Stimulated activated CD4-positive, alpha-beta T cell treated with anti-CD3 and anti-CD28 coated beads, TNF-alpha, amount 100 ng/mL, for 24 hours (primary cell): Measurements from ENCODE around the gene ZNF749.
A peak's percentile ranks its signal among the peaks of the same experiment; 100 is the strongest.

Source experiments
- DNase-seq, 3 experiments: peaks; one replicate each; pipeline ENCODE4 v3.0.0-alpha.2; 2020; ENCODE audit warnings: low read depth in 3 of 3

ZNF749 gene

DNA sequence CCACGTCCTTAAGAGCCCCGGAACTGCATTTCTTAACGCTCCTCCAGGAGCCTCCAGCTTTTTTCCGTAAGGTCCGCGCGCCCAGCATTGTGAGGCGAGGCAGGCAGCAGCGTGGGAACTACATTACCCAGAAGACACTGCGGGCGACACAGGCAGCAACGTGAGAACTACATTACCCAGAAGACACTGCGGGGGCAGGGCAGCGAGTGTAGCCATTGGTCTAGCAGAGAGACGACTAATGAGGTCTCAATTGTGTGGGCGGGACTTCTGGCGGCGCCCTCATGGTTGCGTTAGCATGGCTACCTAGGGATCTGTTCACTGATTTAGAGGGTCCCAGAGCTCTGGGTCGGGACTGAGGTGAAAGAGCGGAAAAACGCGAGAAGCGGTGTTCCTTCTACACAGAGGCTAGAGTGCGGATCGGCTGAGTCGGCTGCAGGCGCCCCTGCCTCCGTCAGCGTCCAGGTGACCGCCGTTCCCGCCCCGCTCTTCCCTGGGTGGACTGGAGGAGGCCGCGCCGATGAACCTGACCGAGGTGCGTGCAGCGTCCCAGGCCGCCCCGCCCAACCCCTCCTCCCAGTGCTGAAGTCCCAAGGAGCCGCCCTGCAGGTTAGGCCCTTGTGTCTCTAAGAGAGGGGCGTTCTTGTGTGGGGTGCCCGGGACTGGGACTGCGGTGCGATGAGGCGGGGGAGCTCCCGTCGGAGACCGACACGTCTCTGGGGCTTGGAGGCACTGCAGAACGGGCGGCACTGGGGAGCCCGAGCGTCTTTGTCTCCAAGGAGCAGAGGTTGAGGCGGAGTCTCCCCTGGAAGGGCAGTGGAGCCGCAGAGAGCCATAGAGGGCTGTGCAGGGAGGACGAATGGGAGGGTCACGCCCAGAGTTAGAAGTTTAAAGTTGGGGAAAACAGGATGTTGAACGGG is at the start of gene ZNF749:
Gene ZNF749, plus strand, starts transcription at position 264 of the 917 bp plus-strand sequence. Its CDS starts 254 bp downstream, at position 518.
- DNase-seq = peak; percentile 90 to 99 (median 94)

DNA sequence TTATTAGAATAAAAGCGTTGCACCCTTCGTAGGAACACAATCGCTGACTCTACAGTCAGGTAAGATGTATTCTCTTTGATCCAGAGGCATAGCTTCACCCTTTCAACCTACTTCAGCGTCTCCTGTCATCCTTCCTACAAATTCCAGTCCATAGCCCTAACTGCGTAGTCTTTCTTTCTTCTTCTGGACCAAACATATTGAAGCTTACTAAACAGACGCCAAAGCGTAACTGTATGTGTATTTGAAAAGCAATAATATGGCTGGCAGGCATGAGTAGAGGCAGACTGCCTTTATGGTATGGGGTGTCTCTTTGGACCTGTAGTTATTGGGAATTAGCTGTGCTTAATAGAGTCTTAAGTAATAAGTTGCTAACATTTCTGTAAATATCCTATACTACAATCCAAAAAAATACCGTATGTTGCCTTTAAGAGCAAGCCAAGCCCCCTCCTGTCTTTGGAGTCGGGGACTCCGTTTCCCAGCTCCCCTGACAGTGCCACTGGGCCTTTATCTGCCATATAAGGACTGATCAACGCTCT is 45.9 kb upstream of the ZNF749 start:
- no peak for DNase-seq

DNA sequence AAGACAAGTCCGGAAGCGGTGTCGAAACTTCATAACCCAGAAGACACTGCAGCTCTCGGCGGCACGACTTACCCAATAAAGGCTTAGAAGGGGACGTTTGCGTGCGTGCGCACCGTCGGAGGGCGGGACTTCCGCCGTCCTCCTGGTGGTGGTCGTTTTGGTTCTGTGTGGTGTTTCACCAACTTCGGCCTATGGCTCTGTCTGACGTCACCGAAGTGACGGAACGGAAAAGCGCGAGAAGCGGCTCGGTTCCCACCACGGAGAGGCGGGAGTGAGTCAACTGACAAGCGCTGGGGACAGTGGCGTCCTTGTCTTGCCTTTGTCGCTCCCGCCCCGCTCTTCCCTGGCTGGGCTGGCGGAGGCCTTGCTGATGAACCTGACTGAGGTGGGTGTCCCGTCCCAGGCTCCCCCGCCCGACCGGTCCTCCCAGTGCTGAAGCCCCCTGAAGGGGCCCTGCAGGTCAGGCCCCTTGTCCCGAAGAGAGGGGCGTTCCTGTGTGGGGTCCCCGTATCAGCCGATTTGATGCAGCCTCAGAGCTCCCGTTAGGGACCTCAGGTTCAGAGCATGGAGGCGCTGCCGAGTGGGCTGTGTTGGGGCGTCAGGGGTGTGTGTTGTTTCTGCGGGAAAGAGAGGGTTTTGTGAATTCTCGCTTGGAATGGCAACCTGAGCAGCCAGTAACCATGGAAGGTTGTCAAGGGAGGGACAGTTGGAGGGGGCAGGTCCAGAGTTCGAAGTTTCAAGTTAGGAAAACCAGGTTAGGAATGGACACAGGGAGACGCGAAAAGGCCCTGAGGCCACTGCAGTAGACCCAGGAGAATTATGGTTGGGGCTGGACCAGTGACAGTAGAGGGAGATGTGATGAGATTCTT is 45.2 kb upstream of the ZNF749 start, which contains the start of gene ZNF548:
Gene ZNF548, plus strand, starts transcription at position 125 of the 869 bp plus-strand sequence. Its CDS starts 246 bp downstream, at position 371.
- peak; percentile 92 to 94 (median 93) for DNase-seq

DNA sequence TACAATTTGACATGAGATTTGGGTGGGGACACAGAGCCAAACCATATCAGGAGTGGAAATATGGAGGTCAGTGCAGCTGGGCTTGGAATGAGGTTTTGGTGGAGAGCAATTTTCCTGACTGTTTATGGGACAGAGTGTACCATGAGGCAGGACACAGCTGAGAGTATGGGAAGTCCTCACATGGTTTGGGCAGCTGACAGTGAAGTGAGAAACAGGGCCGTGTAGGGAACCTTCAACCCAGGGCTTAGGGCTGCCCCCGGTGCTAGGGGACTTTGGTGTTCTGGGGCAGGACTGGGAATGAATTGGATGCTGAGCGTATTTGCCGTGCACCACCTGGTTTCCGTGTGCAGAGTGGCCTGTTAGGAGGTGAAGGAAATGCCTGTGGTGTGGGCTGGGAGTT is 39.4 kb upstream of the ZNF749 start:
- DNase-seq = no peak

DNA sequence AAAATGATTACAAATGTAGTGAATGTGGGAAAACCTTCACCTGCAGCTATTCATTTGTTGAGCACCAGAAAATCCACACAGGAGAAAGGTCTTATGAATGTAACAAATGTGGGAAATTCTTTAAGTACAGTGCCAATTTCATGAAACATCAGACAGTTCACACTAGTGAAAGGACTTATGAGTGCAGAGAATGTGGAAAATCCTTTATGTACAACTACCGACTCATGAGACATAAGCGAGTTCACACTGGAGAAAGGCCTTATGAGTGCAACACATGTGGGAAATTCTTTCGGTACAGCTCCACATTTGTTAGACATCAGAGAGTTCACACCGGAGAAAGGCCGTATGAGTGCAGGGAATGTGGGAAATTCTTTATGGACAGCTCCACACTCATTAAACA is 36.3 kb upstream of the ZNF749 start:
- DNase-seq = no peak

DNA sequence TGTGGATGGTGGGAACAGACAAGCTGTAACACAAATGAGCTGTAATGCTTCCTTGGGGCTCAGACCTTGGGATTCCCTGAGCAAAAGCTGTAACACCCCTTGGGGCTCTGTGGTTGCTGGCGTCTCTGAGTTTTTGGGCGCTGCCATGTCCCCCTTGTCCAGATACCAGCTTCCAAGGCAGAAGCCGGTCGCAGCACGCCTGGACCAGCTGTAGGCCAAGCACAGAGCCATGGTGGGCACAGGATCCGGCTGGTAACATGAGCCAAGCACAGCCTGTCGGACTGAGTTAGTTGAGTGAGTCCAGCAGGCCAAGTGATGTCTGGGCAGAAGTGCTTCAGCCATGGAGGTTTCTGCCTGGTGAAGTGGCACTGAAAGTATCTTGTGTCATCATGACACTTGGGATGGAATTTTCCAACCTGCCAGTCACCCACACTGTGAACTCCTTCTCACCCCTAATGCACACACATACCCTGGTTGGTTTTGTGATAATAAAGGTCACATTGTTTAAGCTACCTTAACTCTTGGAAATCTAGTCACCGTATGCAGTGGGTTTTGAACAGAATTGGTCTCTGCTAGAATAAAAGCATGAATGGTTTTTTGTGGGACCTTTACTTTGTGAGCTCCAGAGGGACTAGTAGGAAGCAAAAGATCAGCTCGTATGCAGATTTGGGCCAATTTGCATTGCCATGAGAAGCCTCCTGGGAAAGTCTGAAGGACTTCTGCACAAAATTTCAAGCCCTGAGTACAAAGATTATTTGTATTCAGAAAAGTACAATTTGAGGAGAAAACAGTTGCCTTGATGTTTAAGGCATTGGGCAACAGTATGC is 31.2 kb upstream of the ZNF749 start:
- DNase-seq = no peak

DNA sequence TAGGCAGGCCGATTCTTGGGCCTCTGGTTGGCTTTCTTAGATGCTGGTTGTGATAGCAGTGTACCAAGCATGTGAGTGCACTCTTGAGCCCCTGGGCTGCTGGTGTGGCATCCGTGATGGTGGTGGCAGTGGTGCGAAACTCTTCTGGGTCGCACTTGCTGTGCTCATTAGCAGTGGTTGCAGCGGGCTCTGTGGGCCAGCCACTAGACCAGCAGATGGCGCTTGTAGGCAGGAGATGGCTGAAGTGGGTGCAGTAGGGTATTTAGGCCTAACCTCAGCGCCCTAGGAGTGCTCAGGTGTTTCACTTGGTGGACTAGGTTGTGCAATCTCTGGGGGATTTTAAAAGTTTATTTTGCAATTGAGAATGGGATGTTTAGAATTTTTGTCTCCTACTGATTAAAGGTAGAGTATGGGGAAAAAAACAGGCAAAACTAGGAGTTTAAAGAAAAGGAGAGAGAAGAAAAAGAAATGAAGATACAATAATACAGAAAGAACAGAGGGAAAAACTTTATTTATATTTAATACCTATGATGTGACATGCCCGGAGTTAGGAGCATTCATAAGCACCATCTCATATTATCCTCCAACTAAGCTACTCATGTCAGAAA is 28.5 kb upstream of the ZNF749 start:
- DNase-seq = peak; percentile 38 to 61 (median 53)

DNA sequence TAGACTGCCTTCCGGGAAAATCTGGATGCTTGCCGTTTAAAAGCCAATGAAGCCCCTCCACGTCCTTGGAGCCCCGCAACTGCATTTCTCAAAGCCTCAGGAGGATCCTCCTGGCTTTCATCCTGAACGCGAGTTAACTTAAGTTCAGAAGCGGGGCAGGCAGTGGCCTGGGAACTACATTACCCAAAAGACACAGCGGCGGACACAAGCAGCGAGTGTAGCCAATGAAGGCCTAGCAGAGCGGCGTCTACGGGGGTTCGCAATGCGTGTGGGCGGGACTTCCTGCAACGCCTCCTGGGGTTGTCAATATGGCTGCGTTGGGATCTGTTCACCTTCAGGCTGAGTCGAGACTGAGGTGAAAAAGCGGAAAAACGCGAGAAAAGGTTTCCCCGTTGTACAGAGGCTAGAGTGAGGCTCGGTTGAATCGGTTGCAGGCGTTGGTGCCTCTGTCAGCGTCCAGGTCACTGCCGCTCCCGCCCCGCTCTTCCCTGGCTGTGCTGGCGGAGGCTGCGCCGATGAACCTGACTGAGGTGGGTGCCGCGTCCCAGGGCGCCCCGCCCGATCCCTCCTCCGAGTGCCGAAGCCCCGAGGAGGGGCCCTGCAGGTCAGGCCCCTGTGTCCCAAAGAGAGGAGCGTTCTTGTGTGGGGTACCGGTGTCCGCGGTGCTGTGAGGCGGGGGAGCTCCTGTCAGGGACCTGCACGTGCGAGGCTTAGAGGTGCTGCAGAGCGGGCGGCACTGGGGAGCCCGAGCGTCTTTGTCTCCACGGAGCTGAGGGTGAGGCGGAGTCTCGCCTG is 24.1 kb upstream of the ZNF749 start, which contains the start of gene ZNF17:
Gene ZNF17, plus strand, starts transcription at position 285 of the 795 bp plus-strand sequence. CDS start 2,455 bp downstream, outside the sequence.
- DNase-seq = peak; percentile 86 to 92 (median 91)

DNA sequence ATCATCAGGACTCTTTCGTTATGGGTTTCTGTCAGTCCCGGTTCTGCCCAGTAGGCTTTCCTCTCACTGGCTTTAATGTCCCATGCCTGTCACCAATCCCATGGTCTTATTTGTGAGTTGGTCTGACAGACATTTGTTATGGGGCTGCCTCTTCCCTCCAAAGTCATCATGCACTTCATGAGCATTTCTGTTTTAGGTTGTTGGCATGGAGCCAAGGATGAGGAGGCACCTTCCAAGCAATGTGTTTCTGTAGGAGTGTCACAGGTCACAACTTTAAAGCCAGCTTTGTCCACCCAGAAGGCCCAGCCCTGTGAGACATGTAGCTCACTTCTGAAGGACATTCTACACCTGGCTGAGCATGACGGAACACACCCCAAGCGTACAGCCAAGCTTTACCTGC is 15.7 kb upstream of the ZNF749 start:
- no peak for DNase-seq

DNA sequence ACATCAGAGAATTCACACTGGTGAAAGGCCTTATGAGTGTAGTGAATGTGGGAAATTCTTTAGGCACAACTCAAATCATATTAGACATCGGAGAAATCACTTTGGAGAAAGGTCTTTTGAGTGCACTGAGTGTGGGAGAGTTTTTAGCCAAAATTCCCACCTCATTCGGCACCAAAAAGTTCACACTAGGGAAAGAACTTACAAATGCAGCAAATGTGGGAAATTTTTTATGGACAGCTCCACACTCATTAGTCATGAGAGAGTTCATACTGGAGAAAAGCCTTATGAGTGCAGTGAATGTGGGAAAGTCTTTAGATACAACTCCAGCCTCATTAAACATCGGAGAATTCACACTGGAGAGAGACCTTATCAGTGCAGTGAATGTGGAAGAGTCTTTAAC is 14.1 kb upstream of the ZNF749 start:
- DNase-seq = no peak

DNA sequence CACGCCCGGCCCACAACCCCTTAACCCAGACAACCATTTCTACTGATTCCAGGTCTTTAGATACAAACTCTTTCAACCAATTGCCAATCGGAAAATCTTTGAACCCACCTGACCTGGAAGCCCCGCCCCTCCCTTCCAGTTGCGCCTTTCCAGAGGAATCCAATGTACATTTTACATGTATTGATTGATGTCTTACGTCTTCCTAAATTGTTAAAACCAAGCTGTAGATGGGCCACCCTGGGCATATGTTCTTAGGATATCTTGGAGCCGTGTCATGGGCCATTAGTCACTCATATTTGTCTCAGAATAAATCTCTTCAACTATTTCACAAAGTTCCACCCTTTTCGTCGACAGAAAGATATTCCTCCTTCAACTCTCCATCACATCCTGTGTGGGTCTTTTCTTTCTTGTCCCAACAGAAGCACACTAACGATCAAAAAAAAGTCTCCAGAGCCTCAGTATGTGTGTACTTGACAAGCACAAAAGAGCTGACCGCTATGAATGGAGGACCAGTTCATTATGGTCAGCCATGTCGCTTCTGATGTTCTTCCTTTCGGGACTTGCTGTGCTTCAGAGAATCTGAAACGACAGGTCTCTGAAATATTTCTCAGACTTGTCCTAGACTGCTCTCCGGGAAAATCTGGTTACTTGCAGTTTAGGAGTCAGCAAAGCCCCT is 601 bp upstream of the ZNF749 start:
- DNase-seq = no peak

DNA sequence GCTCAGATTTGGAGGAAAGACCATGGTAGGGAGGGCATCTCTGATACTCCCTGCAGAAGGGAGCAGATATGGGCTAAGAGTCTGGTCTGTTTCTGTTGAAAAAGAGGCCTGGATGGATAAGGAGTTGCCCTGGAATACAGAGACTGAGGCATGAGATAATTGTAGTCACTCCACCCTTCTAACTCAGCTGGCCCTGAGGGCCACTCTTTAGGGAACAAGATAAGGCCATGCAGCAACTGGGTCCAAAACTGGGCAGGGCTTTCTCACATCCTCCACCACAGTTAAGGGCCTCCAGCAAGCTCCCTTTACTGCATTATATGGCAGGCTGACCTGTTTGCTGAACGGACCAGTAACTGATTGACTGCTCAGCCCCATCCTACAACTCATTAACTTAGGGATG is 1.3 kb downstream of the ZNF749 start:
- no peak for DNase-seq

DNA sequence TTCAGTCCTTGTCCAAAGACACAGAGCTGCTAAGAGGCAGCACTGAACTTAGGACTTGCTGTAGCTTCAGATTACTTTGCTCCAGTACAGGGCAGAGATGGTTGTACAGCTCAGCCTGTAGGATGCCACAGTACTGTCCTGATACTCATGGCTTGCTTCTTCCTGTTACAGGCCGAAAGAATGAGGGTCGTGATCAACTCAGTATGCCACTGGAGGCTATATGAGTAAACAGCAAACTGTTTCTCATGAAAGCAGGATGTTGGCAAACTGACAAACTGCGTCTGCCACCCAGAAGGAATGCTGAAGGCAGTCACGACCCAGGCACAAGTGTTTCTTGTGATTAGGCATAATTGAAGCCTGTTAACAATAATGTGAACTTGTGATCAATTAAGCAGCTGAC is 2.8 kb downstream of the ZNF749 start:
- no peak for DNase-seq

DNA sequence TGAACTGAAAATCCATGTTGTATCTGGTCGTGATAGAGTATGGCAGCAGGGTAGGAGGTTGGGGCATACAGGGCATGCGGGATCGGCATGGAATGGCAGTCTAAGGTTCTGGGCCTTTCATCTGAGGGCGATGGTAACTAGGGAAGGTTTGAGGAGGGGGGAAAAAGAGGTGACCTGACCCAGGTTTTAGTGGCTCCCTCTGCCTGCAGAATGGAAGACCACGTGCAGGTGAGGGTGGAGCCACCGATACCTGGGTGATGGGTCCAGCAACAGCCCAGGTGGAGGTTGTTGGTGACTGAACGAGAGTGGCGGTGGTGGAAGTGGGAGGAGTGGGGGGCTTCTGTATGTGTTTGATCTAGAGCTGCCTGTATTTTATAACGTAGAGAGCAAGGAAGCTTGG is 3.8 kb downstream of the ZNF749 start:
- no peak for DNase-seq

DNA sequence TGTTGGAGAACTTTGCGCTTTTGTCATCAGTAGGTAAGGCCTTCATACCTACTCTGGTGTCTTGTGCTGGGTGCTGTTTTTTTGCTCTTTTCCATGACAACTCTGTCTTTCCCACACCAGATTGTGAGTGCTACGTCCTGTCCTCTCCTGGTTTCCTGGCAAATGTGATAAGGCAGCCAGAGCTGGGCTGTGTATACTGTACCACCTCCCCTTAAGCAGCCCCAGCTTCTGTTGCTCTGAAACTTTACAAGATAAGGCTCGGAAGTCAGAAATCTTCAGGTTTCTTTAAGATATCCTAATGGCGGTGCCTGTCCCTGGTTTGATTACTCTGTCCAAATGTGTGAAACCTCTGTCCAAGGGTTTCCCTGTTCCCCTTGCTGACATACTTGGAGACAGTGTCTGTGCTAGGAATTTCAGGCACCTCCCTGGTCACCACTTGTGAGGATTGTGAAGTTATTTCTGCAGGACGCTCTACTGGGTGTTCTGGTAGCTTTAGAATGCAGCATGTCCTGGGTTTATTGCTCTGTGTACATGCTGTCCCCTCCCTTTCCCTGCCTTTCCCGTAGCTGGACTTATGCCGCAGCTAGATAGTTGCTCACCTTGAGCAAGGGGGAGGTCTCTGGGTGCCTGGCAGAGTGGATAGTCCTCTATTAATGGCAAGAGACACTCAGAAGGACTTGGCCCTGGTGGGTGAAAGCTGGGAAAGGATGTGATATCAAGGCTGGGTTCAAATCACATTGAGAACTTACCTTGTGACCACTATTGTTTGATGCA is 7.0 kb downstream of the ZNF749 start:
- DNase-seq = no peak

DNA sequence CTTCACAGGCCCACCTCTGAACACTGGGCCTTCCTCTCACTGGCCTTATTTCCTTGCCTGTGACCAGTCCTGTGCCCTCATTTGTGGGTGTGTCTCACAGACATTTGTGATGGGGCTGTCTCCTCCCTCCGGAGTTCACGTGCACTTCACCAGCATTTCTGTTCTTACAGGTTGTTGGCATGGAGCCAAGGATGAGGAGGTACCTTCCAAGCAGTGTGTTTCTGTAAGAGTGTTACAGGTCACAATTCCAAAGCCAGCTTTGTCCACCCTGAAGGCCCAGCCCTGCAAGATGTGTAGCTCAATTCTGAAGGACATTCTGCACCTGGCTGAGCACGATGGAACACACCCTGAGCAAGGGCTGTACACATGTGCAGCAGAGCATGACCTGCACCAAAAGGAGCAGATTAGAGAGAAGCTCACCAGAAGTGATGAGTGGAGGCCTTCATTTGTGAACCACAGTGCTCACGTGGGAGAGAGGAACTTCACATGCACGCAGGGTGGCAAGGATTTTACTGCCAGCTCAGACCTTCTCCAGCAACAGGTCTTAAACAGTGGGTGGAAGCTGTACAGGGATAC is 8.1 kb downstream of the ZNF749 start:
- DNase-seq = no peak

DNA sequence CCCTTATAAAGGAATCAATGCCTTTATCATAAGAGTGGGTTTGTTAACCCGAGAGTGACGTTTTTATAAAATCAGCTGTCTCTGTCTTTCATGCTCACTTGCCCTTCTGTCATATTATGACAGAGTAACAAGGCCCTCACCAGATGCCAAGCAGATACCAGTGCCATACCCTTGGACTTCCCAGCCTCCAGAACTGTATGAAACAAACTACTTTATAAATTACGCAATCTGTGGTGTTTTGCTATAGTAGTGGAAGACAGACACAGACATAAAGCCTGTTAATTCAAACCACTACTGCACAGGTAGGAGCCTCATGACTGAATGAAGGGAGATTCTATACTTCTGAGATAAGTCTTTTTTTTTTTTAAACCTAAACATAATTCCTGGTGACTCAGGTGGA is 17.2 kb downstream of the ZNF749 start:
- DNase-seq = no peak
